Omental fat pad (tissue), 4 donors: ENCODE results near the gene SCTR. TPM values are rescaled to one million over a fixed set of nuclear protein-coding genes. Genes with fewer than 3 reads are reported as not detected.

Source experiments
- ATAC-seq: fragments of 150-250 bp; one replicate; pipeline ENCODE4 v1.9.1; 2016; ENCODE audit warnings: mild to moderate bottlenecking, moderate library complexity; ENCODE audit not compliant: low FRiP score
- DNase-seq: peaks from one replicate; pipeline ENCODE4 v3.0.0-alpha.2; 2019; ENCODE audit warnings: low spot score
- CTCF ChIP-seq, 3 donors: fragments of 450-650 bp; IDR thresholded peaks; one replicate each; pipeline ENCODE4 v1.5.1; 2016 to 2017; ENCODE audit warnings: antibody characterized with exemption in 3 of 3, mild to moderate bottlenecking in 3 of 3, moderate library complexity in 2 of 3
- total RNA-seq, 4 donors: library from RNA; depleted of rRNA; stranded (reverse); fragments of >200 nt; gene quantifications; one replicate each; pipeline ENCODE4 v1.1.0, GENCODE V29; 2016

SCTR gene
- total RNA-seq, 4 donors from 2014 or later: not detected

GRCh38 chr2:119461811-119462210 is 62.5 kb downstream of the SCTR start:
- no peak for TF ChIP-seq CTCF (IDR thresholded peaks at IDR 0.05)
- DNase-seq (no peak), ATAC-seq (no peak)

- ATAC-seq (no peak), DNase-seq (no peak)
- no peak for TF ChIP-seq CTCF (IDR thresholded peaks at IDR 0.05)
These were observed 64.2 kb downstream of the SCTR start for GRCh38 chr2:119460076-119460475.

- DNase-seq: no peak
- no peak for TF ChIP-seq CTCF (IDR thresholded peaks at IDR 0.05)
- no peak for ATAC-seq
These were observed 69.1 kb downstream of the SCTR start for GRCh38 chr2:119455066-119455718.

DNA sequence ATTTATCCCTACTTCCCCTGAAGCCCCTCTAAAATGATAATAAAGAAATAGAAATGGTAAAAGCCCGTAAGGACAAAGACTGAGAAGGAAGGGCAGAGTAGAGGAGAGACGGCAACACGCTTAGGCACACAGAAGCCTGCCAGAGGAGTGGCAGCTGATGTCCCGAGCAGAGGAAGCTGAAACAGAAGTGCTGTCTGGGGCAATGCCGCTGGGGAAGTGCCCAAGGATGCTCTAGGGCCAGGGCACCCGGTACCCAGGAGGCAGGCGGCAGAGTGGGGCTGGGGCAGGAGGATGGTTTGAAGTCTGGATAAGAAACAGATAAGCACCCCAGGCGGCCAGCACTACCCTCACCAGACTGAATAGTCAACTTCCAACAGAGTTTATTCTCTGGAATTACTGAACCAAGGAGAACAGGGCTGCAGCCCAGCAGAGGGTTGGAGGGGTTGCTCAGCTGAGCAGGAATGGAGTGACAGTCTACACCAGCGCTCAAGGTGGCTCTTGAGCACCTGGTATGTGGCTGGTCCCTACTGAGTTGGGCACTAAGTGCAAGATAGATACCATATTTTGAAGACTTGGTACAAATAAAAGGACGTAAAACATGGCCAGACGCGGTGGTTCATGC is 70.2 kb downstream of the SCTR start:
- TF ChIP-seq CTCF (IDR thresholded peaks at IDR 0.05): no peak
- ATAC-seq: no peak
- DNase-seq: no peak

DNA sequence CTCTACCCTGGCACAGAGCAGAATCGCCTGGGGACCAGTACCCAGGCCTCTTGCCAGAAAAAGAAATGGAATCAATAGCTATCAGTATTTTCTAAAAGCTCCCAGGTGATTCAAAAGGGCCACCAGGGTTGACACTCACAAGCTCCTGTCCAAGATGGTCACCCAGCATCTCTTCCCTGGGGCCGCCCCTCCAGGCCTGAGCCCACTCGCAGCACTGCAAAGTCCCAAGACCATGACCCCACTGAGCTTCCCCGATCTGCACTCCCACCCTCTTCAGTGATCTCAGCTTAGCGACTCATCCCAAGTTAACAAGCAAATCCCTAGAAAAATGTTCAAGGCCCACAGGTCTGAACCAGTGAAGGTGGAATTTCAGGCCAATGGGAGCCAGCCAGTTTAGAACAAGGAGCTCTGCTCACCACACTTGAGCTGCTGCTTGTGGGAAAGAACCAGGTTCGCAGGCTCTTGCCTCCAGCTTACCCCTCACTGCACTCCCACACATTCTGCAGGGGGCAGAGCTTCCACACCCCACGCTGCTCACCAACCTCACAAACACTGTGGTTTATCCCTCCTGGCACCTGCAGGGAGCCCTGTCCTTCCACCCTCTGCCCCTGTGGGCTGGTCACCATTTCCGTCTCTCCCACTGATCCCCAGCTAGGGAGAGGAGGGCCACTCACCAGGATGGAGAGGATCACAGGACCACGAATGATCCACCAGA is 72.8 kb downstream of the SCTR start:
- DNase-seq: no peak
- ATAC-seq: no peak
- TF ChIP-seq CTCF (IDR thresholded peaks at IDR 0.05): no peak

- TF ChIP-seq CTCF (IDR thresholded peaks at IDR 0.05): no peak
- ATAC-seq: no peak
- DNase-seq: no peak
These were observed 74.8 kb downstream of the SCTR start for GRCh38 chr2:119449521-119449920.
